Middle frontal gyrus (tissue), 1 donor: ENCODE measurements around the gene TMEM201.

ENCODE experiments used
- DNase-seq: peaks from one replicate; pipeline ENCODE4 v3.0.0-alpha.2; 2015; ENCODE audit warnings: low spot score; ENCODE audit errors: extremely low spot score

TMEM201 gene

DNA sequence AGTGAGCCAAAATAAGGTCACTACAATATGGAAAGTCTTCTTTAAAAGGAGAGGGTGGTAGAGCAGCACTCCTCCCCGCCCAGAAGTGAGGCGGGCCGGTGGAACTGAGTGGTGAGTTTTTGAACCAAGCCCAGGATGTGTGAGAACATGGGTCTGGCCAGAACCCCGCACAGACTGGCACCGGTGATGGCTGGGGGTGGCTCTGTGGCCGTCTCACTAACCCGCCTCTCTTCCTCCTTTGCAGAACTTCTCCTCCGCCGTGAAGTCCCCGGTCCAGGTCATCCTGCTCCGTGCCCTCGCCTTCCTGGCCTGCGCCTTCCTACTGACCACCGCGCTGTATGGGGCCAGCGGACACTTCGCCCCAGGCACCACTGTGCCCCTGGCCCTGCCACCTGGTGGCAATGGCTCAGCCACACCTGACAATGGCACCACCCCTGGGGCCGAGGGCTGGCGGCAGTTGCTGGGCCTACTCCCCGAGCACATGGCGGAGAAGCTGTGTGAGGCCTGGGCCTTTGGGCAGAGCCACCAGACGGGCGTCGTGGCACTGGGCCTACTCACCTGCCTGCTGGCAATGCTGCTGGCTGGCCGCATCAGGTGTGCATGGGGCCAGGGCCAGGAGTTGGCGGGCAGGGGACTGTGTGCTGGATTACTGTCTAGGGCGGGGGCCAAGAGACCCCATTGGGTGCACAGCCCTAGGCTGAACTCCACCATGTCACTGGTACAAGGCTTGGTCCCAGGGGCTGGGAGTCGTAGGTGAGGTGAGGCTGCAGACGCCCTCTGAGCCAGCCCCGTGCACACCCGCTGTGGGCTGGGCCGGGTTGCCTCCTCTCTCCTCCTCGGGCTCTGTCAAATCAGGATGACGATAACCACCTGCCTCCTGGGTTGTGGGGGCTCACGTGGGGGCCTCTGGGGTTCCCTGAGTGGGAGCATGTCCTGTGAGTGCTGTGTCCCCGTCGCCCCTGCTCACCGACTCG lies 12.4 kb downstream of the TMEM201 start:
- no peak for DNase-seq

GRCh38 chr1:9601942-9602793 lies 13.5 kb downstream of the TMEM201 start:
- no peak for DNase-seq

DNA sequence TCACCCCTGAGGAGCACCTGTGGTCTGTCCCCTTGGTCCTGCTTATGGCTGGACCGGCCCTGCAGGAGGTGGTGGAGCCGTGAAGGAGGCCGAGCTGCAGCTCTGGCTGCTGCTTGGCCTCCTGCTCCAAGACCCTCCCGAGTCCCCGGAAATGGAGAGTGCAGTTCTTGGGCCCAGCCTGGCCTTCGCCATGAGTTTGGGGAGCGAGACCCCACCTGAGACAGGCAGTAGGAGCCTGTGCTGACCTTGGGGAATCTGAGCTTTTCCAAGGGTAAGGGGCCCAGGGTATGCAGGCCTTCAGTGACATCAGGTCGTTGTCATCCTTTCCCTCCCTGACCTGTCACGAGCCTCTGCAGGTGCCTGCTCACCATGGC lies 14.1 kb downstream of the TMEM201 start:
- DNase-seq, result no peak

DNA sequence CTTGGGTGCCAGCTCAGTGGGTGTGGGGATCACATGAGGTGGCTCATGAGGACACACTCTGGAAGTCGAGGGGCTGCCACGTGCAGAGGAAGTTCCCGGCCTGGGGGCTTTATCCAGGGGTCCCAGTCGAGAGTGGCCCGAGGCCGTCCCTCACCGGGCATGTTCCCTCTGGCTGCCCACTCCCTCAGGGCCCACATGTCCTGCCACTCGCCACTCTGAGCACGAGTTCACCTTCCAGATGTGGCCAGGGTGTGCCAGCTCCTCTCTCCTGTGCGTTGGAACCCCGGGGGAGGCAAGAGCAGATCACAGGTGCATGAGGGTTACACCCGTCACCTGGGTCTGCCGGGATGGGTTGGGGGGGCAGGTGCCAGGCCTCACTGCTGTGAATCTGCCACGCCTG lies 14.6 kb downstream of the TMEM201 start:
- no peak for DNase-seq

DNA sequence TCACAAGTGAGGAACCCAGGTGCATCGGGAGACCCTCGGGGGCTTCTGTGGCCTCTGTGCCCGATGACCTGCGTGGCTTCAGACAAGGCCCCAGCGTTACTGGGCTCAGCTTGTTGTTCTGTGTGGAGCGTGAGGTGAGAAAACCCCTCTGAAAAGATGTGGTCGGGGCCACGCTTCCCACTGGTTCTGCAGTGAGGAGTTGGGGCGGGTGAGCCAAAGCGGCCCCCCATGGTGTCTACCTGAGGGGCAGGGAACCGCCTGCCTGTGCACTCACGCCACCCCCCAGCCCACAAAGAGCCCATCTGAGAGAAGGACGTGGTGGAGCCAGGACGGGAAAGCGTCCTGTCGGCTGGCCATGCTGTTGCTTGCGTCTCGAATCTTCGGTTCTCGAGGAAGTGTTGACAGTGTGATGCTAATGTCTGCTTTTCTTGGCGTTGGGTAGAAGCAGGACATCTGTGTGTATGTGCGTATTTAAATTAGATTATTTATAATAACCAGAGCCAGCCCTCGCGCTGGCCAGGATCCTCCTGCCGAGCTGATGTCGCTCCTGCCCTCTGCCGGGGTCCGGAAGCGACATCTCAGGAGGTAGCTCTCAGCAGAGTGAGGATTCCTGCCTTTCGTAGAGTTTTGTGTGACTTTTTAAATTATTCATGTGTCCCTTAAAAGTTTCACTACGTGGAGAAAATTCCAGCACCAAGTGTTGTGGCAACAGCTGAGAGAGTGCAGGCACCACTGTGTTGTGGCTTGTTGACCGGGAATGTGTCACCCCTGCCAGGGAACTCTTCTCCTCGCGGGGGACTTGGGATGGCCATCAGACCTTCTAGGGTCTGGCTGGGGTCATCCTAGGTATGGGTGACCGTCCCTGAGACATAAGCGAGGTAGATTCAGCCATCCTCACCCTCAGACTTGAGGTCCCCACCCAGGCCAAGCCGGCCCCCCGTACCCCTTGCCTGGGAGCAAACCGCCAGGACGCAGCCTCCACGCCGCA lies 15.3 kb downstream of the TMEM201 start:
- no peak for DNase-seq

DNA sequence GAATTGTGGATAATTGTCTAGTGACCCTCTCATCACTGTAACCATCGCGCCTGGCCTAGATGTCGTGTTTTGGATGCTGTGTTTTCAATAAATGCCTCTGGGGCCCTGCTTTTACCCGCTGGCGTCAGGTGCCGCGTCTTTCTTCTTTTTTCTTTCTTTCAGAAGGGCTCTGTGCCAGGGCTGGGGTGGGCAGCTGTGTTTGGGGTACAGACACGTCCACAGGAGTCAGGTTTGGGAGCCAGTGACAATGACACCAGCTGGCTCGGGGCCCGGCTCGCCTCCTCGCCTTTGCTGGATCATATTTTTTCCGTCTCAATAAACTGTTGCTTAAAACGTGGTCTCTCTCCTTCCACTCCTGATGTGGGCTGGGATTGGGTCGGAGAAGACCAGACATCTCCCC lies 16.1 kb downstream of the TMEM201 start:
- DNase-seq, result no peak

- DNase-seq, result no peak
Observed at GRCh38 chr1:9605946-9606455, 17.3 kb downstream of the TMEM201 start.

DNA sequence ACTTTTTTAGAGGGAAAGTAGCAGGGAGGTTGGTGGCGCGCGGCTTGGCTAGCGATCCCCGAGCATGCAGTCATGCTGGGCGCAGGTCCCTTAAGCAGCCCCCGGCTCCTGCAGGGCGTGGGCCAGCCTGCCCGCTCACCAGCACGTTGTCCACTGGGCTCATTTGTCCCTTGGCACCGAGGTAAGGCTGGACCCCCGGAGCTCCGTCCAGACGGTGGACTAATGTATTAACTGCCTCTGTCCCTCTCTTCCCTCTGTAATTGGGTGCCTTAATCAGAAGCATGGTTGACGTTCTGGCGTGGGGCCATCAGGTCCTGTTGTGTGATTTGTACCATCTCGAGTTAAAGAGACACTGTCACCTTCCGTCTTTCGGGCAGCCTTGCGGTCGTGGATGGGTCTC lies 17.7 kb downstream of the TMEM201 start:
- DNase-seq, result no peak

GRCh38 chr1:9606948-9607347 lies 18.2 kb downstream of the TMEM201 start:
- DNase-seq, result no peak

DNA sequence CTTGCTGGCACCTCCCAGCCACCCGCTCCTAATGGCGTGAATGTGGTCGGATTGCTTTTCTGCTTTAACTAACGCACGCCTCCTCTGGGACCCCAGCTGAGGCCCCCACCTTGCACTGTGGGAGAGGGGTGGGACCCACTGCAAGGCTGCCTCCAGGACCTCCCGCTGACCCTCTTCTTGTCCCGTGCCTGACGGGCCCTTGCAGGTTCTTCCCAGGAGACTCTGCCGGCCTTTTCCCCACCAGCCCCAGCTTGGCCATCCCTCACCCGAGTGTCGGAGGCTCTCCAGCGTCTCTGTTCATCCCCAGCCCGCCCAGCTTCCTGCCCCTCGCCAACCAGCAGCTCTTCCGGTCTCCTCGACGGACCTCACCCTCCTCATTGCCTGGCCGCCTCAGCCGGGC lies 18.6 kb downstream of the TMEM201 start:
- no peak for DNase-seq

DNA sequence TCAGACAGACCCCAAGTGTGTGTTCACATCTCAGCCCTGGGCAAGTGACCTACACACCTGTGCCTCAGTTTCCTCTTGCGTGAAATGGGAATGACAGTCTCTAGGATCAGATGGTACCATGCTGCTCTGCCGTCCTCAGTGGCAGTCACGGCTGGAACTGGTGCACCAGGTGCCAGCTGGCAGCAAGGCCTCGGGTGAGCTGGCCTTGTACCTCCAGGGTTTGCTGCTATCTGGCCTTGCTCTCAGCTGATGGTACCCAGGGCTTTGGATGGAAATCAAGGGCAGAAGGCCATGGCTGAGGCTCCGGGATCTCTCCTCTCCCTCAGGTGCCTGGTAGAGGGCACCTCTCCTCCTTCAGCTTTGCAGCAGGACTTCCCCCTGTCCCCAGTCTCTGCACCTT lies 21.3 kb downstream of the TMEM201 start:
- no peak for DNase-seq

DNA sequence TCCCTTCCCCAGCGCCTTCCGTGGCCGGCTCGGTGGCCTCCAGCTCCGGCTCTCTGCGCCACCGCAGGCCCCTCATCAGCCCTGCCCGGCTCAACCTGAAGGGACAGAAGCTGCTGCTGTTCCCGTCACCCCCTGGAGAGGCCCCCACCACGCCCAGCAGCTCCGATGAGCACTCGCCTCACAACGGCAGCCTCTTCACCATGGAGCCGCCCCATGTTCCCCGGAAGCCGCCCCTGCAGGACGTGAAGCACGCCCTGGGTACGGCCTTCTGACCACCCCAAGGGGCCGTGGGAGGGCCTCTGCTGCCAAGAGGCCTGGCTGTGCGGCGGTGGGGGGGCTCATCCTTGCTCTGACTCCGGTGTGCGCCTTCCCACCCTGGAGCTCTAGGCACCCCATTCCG lies 21.8 kb downstream of the TMEM201 start:
- no peak for DNase-seq

GRCh38 chr1:9611716-9612115 lies 23.0 kb downstream of the TMEM201 start:
- no peak for DNase-seq

DNA sequence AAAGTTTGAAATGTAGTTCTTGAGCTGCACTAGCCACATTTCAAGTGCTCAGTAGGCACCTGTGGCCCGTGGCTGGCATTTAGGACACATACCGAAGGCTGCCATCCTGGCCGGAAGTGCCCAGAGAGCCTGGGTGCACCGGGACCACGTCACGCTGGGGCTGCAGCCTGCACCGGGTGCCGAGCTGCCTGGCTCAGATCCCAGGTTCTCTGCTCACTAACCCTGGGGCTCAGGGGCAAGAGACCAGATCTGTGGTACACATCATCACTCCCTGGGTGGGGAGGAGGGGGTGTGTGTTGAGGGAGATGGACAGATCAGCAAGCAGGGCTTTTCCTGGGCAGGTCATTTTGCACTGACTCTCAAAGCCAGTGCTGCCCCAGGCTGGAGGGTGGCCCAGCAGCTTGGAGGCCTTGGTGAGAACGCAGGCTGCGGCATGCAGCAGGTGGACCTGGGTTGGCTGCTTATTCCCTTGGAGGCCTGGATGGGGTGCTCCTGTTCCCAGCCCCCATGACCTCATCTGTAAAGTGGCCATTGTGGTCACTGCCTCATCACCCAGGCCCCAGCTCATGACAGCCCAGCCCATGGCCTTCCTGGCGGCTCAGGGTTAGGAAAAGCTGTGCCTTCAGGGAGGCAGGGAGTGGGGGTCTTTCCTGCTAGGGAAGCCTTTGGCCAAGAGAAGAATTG lies 23.6 kb downstream of the TMEM201 start:
- DNase-seq, result no peak

GRCh38 chr1:9612871-9613624 lies 24.3 kb downstream of the TMEM201 start:
- no peak for DNase-seq

DNA sequence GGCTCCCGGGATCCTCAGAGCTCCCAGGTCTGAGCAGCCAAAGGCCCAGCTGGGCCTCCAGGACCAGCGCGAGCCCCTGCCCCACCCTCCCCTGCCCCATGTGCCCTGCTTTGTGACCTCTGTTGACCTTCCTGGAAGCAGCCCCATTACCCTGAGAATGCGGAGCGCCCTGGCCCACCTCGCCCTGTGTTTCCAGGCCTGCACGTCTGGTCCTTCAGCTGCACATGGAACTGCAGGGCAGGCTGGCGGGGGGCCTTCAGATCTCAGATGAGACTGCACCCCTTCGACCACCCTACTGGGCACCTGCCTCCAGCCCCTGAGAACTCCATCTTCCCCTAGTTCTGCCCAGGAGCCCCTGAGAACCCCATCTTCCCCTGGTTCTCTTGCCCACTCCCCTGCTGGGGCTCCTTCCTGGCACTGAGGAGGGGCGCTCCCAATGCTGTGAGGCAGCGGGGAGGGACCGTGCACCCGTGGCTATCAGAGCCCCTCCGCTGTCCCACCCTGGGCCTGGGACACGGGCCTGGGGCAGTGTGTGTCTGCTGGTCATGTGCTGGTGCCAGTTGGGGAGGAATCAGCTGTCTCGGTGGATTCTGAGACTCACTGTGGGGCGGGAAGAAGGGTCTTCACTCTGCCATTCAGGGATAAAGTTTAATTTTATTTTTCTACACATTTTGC lies 25.1 kb downstream of the TMEM201 start:
- no peak for DNase-seq

- no peak for DNase-seq
Observed at GRCh38 chr1:9615316-9616063, 26.8 kb downstream of the TMEM201 start.

DNA sequence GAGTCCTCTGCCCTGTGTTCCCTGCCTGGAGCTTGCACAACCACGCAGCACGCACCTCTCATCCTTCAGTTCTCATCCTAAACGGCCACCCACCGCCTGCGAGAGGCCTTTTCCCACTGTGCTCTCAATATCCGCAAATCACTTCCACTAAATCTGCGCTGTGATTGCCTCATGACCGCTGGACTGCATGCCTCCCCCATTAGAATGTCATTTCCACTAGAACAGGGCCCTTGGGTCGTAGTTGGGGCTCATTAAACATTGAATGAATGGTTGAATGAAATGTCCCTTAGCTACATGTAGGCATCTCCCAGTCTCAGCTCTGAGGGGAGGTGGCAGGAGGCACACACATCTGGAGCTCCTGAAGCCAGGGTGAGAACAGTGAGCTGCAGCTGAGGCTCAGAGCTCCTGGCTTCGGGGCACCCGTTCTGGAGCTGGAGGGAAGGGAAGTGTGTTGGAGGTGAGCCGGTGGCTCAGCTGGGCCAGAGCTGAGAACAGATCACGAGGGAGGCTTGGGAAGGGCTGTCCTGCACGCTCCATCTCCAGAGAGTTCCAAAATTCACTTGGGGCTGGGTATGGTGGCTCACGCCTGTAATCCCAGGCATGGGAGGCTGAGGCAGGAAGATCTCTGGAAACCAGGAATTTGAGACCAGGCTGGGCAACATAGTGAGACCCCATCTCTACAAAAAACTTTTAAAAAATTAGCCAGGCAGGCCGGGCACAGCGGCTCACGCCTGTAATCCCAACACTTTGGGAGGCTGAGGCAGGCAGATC lies 30.4 kb downstream of the TMEM201 start:
- no peak for DNase-seq
